NB4 (cell line): ENCODE results near the gene CELA2B.

Experiments used
- CTCF ChIP-seq: IDR thresholded peaks from one replicate; pipeline ENCODE4 v1.5.1; 2012; ENCODE audit warnings: low read depth, low read length
- MAX ChIP-seq: IDR thresholded peaks from 2 replicates; pipeline ENCODE4 v1.6.1; 2011; ENCODE audit warnings: low read depth, low read length
- MYC ChIP-seq: IDR thresholded peaks from 2 replicates; pipeline ENCODE4 v1.6.1; 2011; ENCODE audit warnings: low read depth, low read length
- POLR2A ChIP-seq: IDR thresholded peaks from 2 replicates; pipeline ENCODE4 v1.6.1; 2011; ENCODE audit warnings: mild to moderate bottlenecking; ENCODE audit not compliant: insufficient read length; ENCODE audit errors: extremely low read depth

GRCh38 chr1:15452866-15453571 lies 22.9 kb upstream of the CELA2B start:
- TF ChIP-seq CTCF = no peak
- TF ChIP-seq POLR2A = no peak
- no peak for TF ChIP-seq MAX
- no peak for TF ChIP-seq MYC
